Activated CD8-positive, alpha-beta memory T cell treated with anti-CD3 and anti-CD28 coated beads, Interleukin-2, amount 50 U/mL, for 1 hour (primary cell): Measurements from ENCODE around the gene CDIPT.
"Not testable (repeated sequence)": the region's sequence is repeated elsewhere in the genome, so short reads cannot be mapped to it uniquely, and the experiment has no call there.

Experiments used
- DNase-seq: peaks from one replicate; pipeline ENCODE4 v3.0.0-alpha.2; 2020; ENCODE audit errors: extremely low read depth

CDIPT gene

DNA sequence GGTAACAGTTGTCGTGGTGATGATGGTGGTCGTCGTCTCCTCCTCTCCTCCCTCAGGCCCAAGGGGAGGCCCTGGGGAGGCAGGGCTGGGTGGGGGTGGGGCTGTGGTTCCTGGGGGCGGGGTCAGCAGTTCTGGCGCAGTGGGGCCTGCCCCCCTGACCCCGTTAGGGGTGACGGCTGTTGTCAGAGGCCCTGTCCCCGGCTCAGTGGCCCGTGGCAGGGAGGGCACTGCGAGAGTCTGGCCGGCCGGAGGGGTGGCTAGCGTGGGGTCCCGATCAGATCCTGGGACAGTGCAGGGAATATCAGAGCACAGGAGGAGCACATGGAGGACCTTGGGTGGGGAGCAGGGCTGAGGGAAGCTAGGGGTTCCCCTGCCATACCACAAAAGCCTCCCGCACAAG, 33.8 kb upstream of the CDIPT start:
- no peak for DNase-seq

DNA sequence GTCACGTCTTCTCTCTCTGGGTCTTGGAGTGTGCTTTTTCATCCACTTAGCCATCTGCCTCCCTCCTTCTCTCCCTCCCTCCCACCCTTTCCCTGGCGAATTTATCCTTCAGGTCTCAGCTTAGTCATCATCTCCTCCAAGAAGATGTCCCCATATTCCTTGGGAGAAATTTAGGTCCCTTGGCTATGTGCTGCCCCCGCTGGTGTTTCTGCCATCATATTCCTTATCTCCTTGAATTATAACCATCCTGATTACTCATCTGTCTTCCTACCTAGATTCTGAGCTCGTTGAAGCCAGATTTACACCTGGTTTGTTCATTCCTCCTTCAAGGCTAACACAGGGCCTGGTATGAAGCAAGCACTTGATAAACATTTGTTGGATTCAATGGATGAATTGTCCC, 31.3 kb upstream of the CDIPT start:
- DNase-seq, result no peak

GRCh38 chr16:29893553-29893952, 30.5 kb upstream of the CDIPT start:
- DNase-seq, result no peak

GRCh38 chr16:29892458-29892813, 29.4 kb upstream of the CDIPT start:
- DNase-seq, result no peak

GRCh38 chr16:29891525-29892457, 28.8 kb upstream of the CDIPT start:
- no peak for DNase-seq

- not testable (repeated sequence) for DNase-seq
Observed at GRCh38 chr16:29889372-29889771, 26.3 kb upstream of the CDIPT start.

DNA sequence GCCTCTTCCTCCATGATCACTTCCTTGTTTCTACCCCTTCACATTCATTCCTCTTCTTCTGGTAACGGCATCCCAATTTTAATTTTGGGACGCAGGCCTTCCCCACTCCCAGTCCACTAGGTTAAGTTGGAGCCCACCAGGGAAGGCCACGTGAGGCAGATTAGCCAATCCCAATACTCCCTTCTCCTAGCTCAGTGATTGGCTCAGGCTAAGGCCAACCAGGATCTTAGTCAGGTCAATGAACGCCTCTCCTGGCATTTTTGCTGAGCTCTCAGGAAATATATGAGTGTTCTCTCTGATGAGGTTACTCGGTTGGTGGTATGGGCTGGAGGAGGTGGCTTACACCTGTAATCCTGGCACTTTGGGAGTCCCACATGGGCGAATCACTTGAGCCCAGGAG, 21.0 kb upstream of the CDIPT start:
- no peak for DNase-seq

DNA sequence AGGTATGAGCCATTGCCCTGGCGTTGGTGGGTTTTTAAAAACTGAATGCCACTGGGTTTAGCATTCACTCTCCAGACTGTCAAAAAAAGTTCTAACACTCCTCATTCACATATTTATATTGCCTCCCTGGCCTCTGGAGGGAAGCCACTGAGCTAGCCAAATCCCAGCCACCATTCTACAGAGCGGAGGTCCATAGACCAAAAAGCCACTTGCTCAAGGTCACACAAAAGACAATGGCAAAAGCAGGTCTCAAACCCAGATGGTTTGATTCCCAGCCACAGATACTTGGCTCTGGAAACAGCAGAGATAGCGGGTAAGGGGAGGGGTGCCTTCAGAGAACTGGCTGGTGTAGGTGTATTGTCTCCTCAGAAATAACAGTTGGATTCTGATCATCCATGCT, 18.0 kb upstream of the CDIPT start:
- no peak for DNase-seq

DNA sequence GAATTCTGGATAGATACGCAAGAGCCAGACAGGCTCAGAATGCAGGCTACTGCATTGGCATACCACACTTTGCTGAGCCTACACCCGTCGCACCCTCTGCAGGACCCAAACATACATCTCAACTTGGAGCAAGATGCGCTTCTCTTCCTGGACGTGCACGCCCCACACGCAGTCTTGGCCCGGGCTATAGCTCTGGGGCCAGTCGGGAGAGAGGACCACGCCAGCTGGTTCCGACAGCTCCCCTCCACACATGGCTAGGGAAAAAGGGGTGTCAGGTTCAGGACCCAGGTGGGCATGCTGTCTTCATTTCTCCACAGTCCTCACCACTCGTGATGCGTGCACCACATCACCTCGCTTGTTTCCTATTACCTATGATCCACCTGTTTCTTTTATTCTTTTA, 15.1 kb upstream of the CDIPT start:
- DNase-seq, result no peak

DNA sequence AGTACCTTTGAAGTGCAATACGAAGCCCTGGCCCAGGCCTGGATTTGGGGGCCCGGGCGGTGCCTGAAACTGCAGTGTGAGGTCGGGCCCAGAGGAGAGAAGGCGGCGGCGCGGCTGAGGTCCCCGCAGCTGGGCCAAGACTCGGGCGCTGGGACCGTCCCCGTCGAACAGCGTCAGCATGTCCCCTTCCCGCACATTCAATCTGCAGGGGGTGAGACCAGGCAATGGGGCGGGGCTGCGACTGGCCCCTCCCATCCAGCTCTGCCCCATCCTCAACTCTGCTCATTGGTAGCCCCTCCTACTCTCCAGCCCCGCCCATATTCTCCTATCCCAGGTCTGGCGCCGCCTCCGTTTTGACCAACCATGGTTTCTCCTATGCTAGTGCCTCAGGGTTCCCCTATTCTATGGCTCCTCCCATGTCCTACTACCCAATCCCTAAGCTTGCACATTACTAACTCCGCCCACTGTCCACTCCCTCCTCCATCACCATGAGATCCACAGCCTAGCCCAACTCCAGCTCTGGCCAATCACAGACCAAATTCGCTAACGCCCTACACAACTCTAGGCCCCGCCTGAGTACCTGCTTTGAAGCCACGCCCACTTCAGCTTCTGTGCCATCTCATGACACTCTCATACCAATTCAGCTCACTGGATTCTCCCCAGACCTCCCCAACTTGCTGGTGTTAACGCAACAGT, 14.4 kb upstream of the CDIPT start:
- no peak for DNase-seq

- no peak for DNase-seq
Observed at GRCh38 chr16:29876594-29877249, 13.7 kb upstream of the CDIPT start.

DNA sequence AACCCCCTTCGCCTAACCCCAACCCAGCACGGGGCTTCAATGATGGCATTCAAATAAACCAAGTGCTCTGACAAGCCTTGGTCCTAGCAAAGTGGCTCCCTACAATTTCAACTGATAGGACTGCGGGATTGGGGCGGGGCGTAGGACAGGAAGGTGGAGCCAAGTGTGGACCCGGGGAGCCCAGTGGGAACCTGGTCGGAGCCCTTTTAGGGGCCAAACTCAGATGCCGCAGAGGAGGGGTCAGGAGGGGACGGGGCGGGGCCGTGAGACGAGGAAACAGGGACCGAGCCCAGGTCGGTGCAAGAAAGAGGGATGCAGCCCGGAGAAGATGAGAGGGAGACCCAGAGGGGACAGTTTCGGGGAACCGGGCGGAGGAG, 13.2 kb upstream of the CDIPT start:
- DNase-seq, result no peak

DNA sequence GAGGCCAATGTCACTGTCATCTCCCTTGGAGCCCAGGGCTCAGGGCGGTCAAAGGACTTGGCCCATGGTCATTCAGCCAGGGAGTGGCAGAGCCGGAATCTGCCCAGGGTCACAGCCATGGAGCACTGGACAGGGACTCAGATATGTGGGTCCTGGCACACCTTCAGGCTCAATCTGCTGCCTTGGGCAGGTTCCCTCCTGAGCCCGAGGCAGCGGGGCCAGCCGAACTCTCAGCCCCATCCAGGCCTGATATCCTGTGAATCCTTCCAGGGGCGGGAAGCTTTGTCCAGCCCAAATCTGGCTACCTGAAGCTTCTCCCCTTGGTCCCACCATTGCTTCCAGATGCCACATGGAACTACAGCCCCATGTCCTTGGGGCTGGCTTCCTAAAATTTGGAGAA, 12.2 kb upstream of the CDIPT start:
- DNase-seq, result no peak

DNA sequence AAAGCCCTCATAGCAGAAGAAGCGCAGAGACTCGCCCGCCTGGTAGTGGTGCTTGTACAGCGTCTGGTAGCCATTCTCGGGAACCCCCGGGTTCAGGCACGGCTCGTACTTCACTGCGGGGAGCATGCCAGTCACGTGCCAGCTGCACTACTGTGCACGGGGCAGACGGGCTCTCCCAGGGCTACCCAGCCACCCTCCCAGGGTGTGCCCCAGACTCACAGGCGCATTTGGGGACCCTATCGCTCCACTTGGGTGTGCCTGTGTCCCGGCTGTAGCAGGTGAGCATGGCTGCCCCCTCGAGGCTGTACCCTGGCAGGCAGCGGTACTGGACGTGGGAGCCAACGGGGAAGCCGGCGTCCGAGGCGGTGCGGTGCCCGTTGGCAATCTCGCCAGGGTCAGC, 10.3 kb upstream of the CDIPT start:
- no peak for DNase-seq

- DNase-seq, result no peak
Observed at GRCh38 chr16:29871822-29872546, 9.0 kb upstream of the CDIPT start.

DNA sequence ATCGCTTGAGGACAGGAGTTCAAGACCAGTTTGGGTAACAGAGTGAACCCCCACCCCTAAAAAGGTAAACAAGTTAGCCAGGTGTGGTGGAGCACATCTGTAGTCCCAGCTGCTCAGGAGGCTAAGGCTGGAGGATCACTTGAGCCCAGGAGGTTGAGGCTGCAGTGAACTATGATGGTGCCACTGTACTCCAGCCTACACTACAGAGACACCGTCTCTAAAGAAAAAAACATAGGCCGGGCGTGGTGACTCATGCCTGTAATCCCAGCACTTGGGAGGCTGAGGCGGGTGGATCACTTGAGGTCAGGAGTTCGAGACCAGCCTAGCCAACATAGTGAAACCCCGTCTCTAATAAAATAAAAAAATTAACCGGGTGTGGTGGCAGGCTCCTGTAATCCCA, 6.0 kb upstream of the CDIPT start:
- not testable (repeated sequence) for DNase-seq

GRCh38 chr16:29868396-29869009, 5.5 kb upstream of the CDIPT start:
- DNase-seq, result no peak

DNA sequence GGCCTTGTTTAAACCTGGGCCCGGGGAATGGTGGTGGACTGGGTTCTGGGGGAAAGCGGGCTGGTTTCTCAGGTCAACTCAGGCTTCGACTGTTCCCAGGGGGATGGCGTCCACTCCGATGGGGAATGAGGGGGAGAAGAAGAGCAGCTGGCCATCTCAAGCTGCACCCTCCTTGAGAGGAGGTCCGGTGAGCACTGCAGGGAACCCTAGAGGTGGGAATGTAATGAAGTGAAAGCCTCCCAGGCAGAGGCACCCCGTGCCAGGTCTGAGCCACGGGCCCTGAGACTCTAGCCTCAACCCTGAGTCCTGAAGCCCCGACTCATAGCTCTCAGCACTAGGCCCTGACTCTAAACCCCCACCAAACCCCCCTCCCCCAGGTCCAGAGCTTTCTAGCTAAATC, 1.2 kb upstream of the CDIPT start:
- DNase-seq, result no peak

DNA sequence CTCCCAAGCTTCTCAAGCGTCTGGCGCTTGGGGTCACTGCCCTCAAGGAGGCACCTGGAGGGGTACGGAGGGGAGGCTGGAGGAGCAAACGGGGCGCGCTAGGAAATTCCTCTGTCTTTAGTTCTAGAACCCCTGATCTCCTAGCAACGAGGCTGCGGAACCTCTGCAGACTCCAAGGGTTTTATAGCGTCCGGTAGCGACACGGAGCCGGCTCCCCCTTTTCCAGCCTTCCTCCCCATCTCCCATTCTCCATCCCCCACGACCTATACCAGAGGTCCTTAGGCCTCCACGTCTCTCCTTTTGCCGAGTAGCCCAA, 601 bp upstream of the CDIPT start:
- no peak for DNase-seq

GRCh38 chr16:29862383-29862883, 593 bp downstream of the CDIPT start:
- DNase-seq, result no peak

- no peak for DNase-seq
Observed at GRCh38 chr16:29860218-29860617, 2.8 kb downstream of the CDIPT start.

DNA sequence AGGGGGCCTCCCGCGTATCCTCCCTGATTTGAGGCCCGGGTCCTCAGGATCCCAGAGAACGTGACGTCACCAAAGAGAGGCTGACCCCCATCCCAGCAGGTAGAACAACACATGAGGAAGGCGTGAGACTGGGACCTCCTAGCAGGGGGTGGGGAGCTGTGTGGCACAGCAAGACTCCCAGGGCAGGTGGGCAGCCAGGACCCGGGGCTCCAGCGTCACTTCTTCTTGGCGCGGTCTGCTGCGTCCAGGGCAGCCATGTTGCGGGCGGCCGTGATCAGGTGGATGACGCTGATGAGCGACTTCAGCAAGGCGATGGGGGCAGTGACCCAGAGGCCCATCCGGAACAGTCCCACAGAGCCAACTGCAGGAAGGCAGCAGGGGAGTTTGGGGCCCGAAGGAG, 4.1 kb downstream of the CDIPT start:
- no peak for DNase-seq
